NCI-H446 treated with DMSO at 0.1 percent for 48 hours (cell line): ENCODE measurements around the gene ENTREP1.
"Not testable (repeated sequence)": the region's sequence is repeated elsewhere in the genome, so short reads cannot be mapped to it uniquely, and the experiment has no call there.

ENCODE experiments used
- DNase-seq: peaks from one replicate; lab custom pipeline; 2025; lab: John Stamatoyannopoulos, UW

Gene ENTREP1, protein sequence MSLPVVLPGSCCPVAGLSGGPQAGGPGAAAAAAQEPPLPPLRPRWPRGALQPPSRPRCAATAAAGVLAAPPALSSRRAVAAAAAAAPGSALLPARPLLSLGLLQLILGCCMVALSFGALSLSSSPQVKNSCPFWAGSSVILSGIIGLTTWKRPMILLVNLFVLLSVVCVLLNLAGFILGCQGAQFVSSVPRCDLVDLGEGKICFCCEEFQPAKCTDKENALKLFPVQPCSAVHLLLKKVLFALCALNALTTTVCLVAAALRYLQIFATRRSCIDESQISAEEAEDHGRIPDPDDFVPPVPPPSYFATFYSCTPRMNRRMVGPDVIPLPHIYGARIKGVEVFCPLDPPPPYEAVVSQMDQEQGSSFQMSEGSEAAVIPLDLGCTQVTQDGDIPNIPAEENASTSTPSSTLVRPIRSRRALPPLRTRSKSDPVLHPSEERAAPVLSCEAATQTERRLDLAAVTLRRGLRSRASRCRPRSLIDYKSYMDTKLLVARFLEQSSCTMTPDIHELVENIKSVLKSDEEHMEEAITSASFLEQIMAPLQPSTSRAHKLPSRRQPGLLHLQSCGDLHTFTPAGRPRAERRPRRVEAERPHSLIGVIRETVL

DNA sequence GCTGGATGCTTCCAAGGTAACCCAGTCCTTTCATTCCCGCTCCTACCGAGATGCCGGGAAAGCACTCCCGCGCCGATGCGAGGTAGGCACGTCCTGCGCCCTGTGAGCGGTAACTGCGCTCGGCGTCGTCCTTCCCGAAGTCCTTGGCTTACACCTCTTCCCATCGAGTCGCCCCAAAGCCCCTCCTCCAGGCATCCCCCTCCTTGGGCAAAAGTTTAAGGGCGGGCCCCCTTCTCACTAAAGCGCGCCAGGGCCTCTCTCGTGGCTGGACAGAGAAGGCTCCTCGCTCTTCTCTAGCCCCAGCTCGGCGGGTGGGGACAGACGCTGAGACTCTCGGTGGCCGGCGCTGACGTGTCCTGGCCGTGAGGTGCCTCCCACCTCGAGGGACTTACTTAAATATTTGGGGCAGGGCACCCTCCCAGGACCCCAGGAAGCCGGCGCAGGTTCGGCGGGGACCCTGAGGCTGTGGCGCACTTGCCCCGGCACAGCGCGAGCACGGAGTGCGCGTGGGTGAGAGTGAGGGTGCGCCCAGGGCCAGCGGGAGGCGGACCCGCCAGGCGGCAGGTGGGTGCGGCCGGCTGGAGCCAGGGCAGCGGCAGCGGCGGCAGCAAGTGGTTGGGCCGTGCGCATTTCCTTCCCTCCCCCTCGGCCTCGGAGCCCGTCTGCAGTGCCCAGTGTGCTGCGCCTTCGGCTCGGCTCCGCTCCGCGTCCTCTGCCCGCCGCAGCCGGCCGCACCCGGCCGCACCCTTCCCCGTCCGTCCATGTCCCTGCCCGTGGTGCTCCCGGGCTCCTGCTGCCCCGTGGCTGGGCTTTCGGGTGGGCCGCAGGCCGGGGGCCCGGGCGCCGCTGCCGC, at the start of gene ENTREP1:
TSS of gene ENTREP1 (plus strand) at position 667 of the 853 bp plus-strand sequence. CDS start at position 762, 95 bp downstream.
- DNase-seq: no peak

DNA sequence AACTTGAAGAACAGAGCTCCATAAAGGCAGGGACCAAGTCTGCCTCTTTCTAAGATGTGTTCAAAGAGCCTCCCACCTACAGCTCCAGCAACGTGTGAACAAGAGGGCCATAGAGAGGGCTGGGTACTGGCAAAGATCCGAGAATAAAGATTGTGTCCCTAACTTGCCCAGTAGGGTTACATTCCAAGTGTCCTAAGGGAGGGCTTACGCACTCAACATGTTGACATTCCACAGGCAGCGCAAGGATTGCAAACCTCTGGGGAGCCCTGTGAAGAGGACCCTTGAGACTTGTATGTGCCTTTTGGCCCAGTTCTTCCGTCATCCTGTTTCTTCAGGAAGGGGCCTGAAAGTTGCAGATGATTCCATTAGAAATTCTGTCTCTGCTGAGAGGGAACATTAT, 48.2 kb upstream of the ENTREP1 start:
- no peak for DNase-seq

GRCh38 chr9:69279084-69279731, 45.8 kb upstream of the ENTREP1 start:
- DNase-seq: no peak

DNA sequence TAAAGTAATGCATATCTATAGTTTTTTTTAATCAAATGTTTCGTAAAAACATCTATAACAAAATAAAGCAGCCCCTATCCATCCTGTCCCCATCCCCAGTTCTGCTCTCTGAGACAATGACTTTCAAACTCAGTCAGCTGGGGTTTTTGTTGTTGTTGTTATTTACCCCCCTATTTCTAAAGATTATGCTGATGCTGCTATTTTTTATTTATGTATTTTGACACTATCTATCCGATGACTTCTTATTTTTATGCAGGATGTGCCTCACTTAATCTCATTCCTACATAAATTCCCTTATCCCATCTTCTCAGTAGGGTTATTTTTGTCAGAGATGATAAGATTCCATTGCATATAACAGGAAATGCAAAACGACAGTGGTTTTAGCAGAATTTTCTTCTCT, 45.3 kb upstream of the ENTREP1 start:
- no peak for DNase-seq

- no peak for DNase-seq
Observed at GRCh38 chr9:69283003-69283402, 42.0 kb upstream of the ENTREP1 start.

GRCh38 chr9:69292078-69292477, 32.9 kb upstream of the ENTREP1 start:
- no peak for DNase-seq

GRCh38 chr9:69293156-69293555, 31.9 kb upstream of the ENTREP1 start:
- no peak for DNase-seq

DNA sequence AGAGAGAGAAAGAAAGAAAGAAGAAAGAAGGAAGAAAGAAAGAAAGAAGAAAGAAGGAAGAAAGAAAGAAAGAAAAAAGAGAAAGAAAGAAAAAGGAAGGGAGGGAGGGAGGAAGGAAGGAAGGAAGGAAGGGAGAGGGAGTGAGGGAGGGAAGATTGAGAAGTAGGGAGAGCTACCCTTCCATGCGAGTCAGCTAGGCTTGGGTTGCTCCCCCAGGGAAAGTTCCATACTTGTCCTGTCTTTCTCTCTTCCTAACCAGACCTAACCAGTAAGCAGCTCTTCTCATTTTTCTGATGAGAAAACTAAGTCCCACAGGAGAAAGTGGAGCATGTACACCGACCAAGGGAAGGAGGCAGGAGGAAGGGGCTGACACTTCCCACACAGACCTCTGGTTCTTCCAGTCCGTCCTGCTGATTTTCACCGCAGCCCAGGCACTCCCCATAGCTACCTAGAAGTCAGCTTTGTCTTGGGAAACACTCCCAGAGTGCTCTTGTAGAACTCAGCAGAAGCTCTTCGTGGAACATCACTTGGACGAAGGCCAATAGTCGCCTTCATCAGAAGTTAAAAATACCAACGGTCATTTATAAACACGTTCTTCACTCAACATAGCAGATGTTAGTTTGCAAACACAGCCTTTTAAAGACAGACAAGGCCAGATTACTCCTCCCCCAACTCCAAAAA, 29.0 kb upstream of the ENTREP1 start:
- no peak for DNase-seq

DNA sequence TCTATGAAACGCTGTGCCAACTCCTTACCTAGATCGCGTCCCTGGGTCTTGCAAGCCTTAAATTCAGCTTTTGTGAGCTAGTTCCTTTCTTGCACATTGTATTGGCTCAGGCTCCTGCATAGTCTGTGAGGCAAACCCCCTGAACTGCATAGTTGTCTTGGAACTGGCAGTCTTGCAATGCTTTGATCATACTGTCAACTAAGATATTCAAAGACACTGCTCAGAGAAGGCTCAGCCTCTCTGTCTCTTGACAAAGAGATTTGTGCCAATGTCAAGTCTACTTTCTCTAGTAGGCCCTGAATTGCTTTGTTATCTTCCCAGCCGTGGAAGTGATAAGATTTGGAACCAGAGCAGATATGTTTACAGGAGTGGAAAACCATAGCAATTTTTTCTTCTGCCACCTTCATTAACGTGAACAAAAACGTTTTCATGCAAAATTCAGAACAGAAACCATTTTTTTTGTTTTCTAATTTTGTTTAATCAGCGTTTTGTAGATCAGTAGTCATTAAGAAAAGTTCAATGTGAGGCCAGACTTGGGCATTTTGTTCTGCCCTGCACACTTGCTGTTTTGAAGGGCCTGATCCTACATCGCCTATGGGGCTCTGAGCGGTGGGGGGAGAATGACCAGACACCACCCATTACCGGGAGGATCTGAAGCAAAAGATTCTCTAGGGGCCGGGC, 27.6 kb upstream of the ENTREP1 start:
- DNase-seq: no peak

GRCh38 chr9:69299315-69299714, 25.7 kb upstream of the ENTREP1 start:
- no peak for DNase-seq

DNA sequence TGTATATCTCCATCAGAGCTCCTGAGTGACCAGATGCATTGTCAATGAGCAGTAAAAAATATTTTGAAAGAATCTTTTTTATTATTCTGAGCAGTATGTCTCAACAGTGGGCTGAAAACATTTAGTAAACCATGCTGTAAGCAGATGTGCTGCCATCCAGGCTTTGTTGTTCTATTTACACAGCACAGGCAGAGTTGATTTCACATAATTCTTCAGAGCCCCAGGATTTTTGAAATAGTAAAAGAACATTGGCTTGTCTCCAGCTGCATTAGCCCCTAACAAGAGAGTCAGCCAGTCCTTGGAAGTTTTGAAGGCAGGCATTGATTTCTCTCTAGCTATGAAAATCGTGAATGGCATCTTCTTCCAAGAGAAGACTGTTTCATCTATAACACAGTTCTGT, 25.2 kb upstream of the ENTREP1 start:
- DNase-seq: no peak

DNA sequence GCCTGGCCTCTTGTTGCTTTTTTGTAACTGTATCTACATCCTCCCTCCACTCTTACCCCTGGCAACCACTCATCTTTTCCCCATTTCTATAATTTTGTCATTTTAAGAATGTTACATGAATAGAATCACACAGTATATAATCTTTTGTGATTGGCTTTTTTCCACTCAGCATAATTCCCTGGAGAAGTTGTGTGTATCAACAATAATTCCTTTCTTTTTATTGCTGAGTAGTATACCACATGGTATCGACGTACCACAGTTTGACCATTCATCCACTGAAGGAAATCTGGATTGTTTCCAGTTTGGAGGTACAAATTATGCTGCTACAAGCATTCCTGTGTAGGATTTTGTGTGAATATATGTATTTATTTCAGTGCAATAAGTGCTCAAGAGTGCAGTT, 21.7 kb upstream of the ENTREP1 start:
- no peak for DNase-seq

DNA sequence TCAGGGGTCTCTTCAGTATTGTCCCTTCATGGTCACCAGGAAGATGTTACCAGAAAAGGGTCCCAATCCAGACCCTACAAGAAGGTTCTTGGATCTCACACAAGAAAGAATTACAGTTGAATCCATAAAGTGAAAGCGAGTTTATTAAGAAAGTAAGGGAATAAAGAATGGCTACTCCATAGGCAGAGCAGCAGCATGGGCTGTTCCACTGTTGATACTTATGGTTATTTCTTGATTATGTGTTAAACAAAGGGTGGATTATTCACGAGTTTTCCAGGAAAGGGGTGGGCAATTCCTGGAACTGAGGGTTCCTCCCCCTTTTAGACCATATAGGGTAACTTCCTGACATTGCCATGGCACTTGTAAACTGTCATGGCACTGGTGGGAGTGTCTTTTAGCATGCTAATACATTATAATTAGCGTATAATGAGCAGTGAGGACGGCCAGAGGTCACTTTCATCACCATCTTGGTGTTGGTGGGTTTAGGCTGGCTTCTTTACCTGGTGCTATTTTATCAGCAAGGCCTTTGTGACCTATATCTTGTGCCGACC, 18.0 kb upstream of the ENTREP1 start:
- DNase-seq: not testable (repeated sequence)

DNA sequence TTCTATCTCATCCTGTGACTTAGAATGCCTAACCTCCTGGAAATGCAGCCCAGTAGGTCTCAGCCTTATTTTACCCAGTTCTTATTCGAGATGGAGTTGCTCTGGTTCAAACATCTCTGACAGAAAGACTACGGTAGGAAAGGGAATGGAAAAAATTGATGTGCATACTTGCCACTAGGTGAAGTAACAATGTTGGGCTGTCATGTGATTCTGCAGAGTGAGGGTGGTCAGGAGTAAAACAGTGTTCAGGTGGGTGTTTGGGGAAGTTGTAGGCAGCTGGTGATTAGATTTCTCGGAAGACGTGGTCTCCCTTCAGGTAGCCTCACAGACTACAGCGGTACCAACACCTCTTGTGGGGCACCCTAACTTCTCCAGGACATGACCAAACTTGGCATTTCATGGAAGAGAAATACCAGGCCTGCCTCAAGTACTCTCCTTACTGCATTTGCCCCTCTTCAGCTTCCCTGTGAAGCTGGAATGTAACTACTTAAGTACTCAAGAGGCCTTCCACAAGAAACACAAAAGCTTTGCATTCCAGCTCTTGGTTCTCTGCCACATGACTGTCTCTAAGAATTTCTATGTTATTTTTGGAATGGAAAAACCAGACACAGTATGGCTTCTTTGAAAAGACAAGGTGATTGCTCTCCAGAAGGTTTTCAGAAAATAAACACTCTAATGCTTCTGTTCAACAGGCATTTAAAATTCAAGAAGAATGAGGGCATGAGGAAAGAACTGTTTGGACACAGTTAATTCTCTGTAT, 17.4 kb upstream of the ENTREP1 start:
- DNase-seq: no peak

GRCh38 chr9:69308206-69308931, 16.6 kb upstream of the ENTREP1 start:
- no peak for DNase-seq

DNA sequence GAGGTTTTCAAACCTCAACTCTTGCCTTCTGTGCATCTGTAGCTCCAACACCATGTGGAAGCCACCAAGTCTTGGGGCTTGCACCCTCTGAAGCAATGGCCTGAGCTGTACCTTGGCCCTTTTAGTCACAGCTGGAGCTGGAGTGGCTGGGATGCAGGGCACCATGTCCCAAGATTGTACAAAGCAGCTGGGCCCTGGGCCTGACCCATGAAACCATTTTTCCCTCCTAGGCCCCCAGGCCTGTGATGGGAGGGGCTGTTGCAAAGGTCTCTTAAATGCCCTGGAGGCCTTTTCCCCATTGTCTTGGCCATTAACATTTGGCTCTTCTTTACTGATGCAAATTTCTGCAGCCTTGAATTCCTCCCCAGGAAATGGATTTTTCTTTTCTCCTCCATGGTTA, 11.8 kb upstream of the ENTREP1 start:
- DNase-seq: no peak

DNA sequence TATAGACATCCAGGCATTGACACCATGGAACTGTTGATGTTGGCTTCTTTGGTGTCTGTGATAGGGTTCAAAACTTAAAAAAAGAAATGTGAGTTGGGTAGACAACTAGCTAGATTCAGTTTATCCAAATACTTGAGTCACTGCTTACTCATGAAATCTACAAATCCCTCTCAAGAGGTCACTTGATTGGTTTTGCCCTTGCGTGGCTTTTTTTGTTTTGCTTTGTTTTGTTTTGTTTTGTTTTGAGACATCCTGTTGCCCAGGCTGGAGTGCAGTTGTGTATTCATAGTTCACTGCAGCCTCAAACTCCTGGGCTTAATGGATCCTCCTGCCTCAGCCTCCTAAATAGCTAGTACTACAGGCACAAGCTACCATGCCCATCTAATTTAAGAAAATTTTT, 10.5 kb upstream of the ENTREP1 start:
- DNase-seq: no peak

GRCh38 chr9:69317081-69317480, 7.9 kb upstream of the ENTREP1 start:
- no peak for DNase-seq

DNA sequence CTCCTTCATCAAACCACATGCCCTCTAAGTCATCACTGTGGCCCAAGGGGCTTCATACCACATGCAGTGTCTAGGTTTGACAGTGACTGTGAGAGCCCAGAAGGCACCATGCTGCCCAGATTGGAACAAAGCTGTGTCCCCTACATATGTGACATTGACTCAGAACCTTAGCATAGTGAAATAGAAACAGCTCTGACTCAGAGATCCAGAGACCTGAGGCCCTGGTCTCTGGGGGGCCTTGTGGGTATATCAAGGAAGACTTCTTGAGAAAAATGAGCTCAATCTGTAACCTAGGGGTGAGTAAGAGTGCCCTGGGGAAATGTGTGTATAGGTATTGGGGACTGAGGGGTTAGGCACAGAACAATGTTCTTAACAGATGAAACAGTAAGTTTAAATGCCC, 7.1 kb upstream of the ENTREP1 start:
- DNase-seq: no peak
